PC-3 (cell line): ENCODE results near the gene GABPA. TPM values are rescaled to one million over a fixed set of nuclear protein-coding genes. Genes with fewer than 3 reads are reported as not detected.

ENCODE experiments used
- ATAC-seq: fragments of 200-7000 bp; cut with Tn5 transposase; 2 replicates; pipeline ENCODE4 v1.9.1; 2020; ENCODE audit warnings: mild to moderate bottlenecking, moderate library complexity
- BruUV-seq: library from RNA; stranded (reverse); fragments of 400-500 nt; replicated peaks from 2 replicates; lab custom pipeline; 2021; lab: Mats Ljungman, UMichigan
- CTCF ChIA-PET: fragments of 300-600 bp; sonication (Branson Sonifier 250); formaldehyde crosslinking; loops from one replicate; lab custom pipeline; 2022; ENCODE audit warnings: antibody characterized with exemption; lab: Charles Lee
- POLR2A ChIA-PET: fragments of 300-600 bp; sonication (Branson Sonifier 250); formaldehyde crosslinking; loops from one replicate; lab custom pipeline; 2022; ENCODE audit warnings: antibody characterized with exemption; ENCODE audit not compliant: unreplicated experiment; lab: Charles Lee
- DNase-seq: peaks from one replicate; pipeline ENCODE4 v3.0.0-alpha.2; 2015
- H2AFZ ChIP-seq: fragments of 300-600 bp; sonication (generic); 2 replicates; pipeline ENCODE4 v1.6.0; 2016; ENCODE audit warnings: antibody characterized with exemption, low read length
- H3F3A ChIP-seq: fragments of 300-600 bp; sonication (generic); one replicate; pipeline ENCODE4 v1.6.0; 2017; ENCODE audit warnings: antibody characterized with exemption, low read length, control low read depth, mild to moderate bottlenecking; ENCODE audit not compliant: unreplicated experiment
- H3K27ac ChIP-seq: fragments of 300-600 bp; sonication (generic); 2 replicates; pipeline ENCODE4 v1.5.1; 2016; ENCODE audit warnings: mild to moderate bottlenecking, low read length
- H3K27me3 ChIP-seq: fragments of 300-600 bp; sonication (generic); 2 replicates; pipeline ENCODE4 v1.6.1; 2016; ENCODE audit warnings: low read length, mixed read lengths
- H3K36me3 ChIP-seq: fragments of 300-600 bp; sonication (generic); 2 replicates; pipeline ENCODE4 v1.6.1; 2016; ENCODE audit warnings: low read depth, mixed run types, low read length, mixed read lengths
- H3K4me1 ChIP-seq: fragments of 300-600 bp; sonication (generic); 2 replicates; pipeline ENCODE4 v1.5.1; 2016; ENCODE audit warnings: low read length; ENCODE audit not compliant: insufficient read depth
- H3K4me2 ChIP-seq: fragments of 300-600 bp; sonication (generic); 2 replicates; pipeline ENCODE4 v1.6.0; 2016; ENCODE audit warnings: low read length
- H3K4me3 ChIP-seq: fragments of 300-600 bp; sonication (generic); 2 replicates; pipeline ENCODE4 v1.5.1; 2016; ENCODE audit warnings: mild to moderate bottlenecking, low read length, mixed read lengths
- H3K79me2 ChIP-seq: fragments of 300-600 bp; sonication (generic); 2 replicates; pipeline ENCODE4 v1.6.1; 2017; ENCODE audit warnings: low read length, mixed read lengths
- H3K9ac ChIP-seq: fragments of 300-600 bp; sonication (generic); 2 replicates; pipeline ENCODE4 v1.6.0; 2016; ENCODE audit warnings: mild to moderate bottlenecking, low read length
- H3K9me2 ChIP-seq: fragments of 300-600 bp; sonication (generic); replicated peaks from 2 replicates; pipeline ENCODE4 v1.6.1; 2016; ENCODE audit warnings: mixed run types, low read length, mixed read lengths
- H3K9me3 ChIP-seq: fragments of 300-600 bp; sonication (generic); 2 replicates; pipeline ENCODE4 v1.6.1; 2016; ENCODE audit warnings: low read length, mixed read lengths
- H4K20me1 ChIP-seq: fragments of 300-600 bp; sonication (generic); 2 replicates; pipeline ENCODE4 v1.6.1; 2016; ENCODE audit warnings: low read length, mixed read lengths
- CTCF ChIP-seq: fragments of 300-600 bp; sonication (generic); conservative IDR thresholded peaks from 2 replicates; pipeline ENCODE4 v1.5.1; 2017; ENCODE audit warnings: antibody characterized with exemption, low read depth, mild to moderate bottlenecking, low read length
- EZH2 ChIP-seq: fragments of 300-600 bp; sonication (generic); IDR thresholded peaks from one replicate; pipeline ENCODE4 v1.6.1; 2017; ENCODE audit warnings: antibody characterized with exemption, mild to moderate bottlenecking, low read length; ENCODE audit not compliant: unreplicated experiment
- EZH2phosphoT487 ChIP-seq: fragments of 300-600 bp; sonication (generic); IDR thresholded peaks from 2 replicates; pipeline ENCODE4 v1.6.1; 2018; ENCODE audit warnings: mild to moderate bottlenecking, antibody characterized with exemption, low read length, borderline replicate concordance
- intact Hi-C: fragments of 100-400 bp; cut with micrococcal nuclease; formaldehyde crosslinking; loops from 2 replicates; pipeline ENCODE4 v1.9.0; 2023
- total RNA-seq: library from RNA; depleted of rRNA; stranded (reverse); fragments of >200 nt; gene quantifications from 2 replicates; pipeline ENCODE4 v1.2.3, GENCODE V29; 2014

GABPA gene
- total RNA-seq, 1 experiment from 2014 or later = 19.0 TPM

GRCh38 chr21:25801217-25802014 lies 66.6 kb downstream of the GABPA start:
- Histone ChIP-seq H3K4me1 (peaks cover 6% of the 10 kb centered on the region), H3K9me2 (no peaks in the 10 kb centered on the region), H4K20me1 (no peaks in the 10 kb centered on the region), H2AFZ (peak overlapping the region; percentile 40; the same call in 1 of the 2 replicates), H3K36me3 (no peaks in the 10 kb centered on the region), H3K4me2 (peak overlapping the region; percentile 76), H3K9me3 (no peaks in the 10 kb centered on the region), H3F3A (no peaks in the 10 kb centered on the region), H3K9ac (no peak overlapping the region), H3K27ac (no peak overlapping the region), H3K27me3 (0 out of 2 replicates have a peak, but pooled peaks cover 3% of the 10 kb centered on the region), H3K79me2 (no peaks in the 10 kb centered on the region), H3K4me3 (peak overlapping the region; percentile 33)
- peak; percentile 92 for ATAC-seq
- no TSS peak for BruUV-seq
- ChIA-PET CTCF (interaction anchor here (0.5 to 1.1 kb wide), 7 partner anchors 19 to 1524 kb away, joined by 3 to 4 read pairs (median 3); no protein-coding TSS in a partner anchor), POLR2A (no interaction called here)
- intact Hi-C loops = no loop called here
- DNase-seq = peak; percentile 89
- TF ChIP-seq EZH2phosphoT487 = no peak
- TF ChIP-seq CTCF = peak; percentile 99
- no peak for TF ChIP-seq EZH2

- no peak overlapping the region for H2AFZ ChIP-seq
- POLR2A ChIA-PET = no interaction called here
- H3K9me3 ChIP-seq = no peaks in the 10 kb centered on the region
- no TSS peak for BruUV-seq
- H3K27me3 ChIP-seq = no peaks in the 10 kb centered on the region
- DNase-seq (peak; percentile 61), ATAC-seq (peak; percentile 32)
- no peak overlapping the region for H3K4me2 ChIP-seq
- no peaks in the 10 kb centered on the region for H3F3A ChIP-seq
- no peaks in the 10 kb centered on the region for H4K20me1 ChIP-seq
- no peak for TF ChIP-seq EZH2
- no peak for TF ChIP-seq CTCF
- no peak for TF ChIP-seq EZH2phosphoT487
- H3K9me2 ChIP-seq = no peaks in the 10 kb centered on the region
- peaks cover 23% of the 10 kb centered on the region for H3K4me1 ChIP-seq
- peak overlapping the region; percentile 48 for H3K27ac ChIP-seq
- H3K9ac ChIP-seq = no peak overlapping the region; the same call in 1 of the 2 replicates
- CTCF ChIA-PET = no interaction called here
- H3K79me2 ChIP-seq = no peaks in the 10 kb centered on the region
- intact Hi-C loops = loop anchor here (5.0 kb wide), 1 partner anchor 46 kb away; no protein-coding TSS in a partner anchor
- H3K4me3 ChIP-seq = no peak overlapping the region
- no peaks in the 10 kb centered on the region for H3K36me3 ChIP-seq
These were observed 71.3 kb downstream of the GABPA start for GRCh38 chr21:25806060-25806459.

GRCh38 chr21:25807191-25807590 lies 72.4 kb downstream of the GABPA start:
- no TSS peak for BruUV-seq
- intact Hi-C loops = loop anchor here (5.0 kb wide), 1 partner anchor 45 kb away; no protein-coding TSS in a partner anchor
- Histone ChIP-seq H3K36me3 (no peaks in the 10 kb centered on the region), H3K4me2 (no peak overlapping the region), H3K79me2 (no peaks in the 10 kb centered on the region), H3K4me1 (peaks cover 25% of the 10 kb centered on the region), H3K9me2 (no peaks in the 10 kb centered on the region), H2AFZ (no peak overlapping the region), H3K9ac (no peak overlapping the region), H4K20me1 (no peaks in the 10 kb centered on the region), H3F3A (no peaks in the 10 kb centered on the region), H3K4me3 (no peak overlapping the region), H3K9me3 (no peaks in the 10 kb centered on the region), H3K27me3 (no peaks in the 10 kb centered on the region), H3K27ac (no peak overlapping the region)
- ATAC-seq = no peak
- ChIA-PET POLR2A (no interaction called here), CTCF (no interaction called here)
- TF ChIP-seq CTCF (no peak), EZH2 (no peak), EZH2phosphoT487 (no peak)
- DNase-seq = no peak
